Hepatocyte (in vitro differentiated cells): ENCODE measurements around the gene PAFAH1B1. TPM values are rescaled to one million over a fixed set of nuclear protein-coding genes. Genes with fewer than 3 reads are reported as not detected.

Experiments
- DNase-seq: peaks from one replicate; pipeline ENCODE4 v3.0.0-alpha.2; 2016; ENCODE audit warnings: low spot score
- H2AFZ ChIP-seq: fragments of 200-600 bp; sonication (generic); 2 replicates; pipeline ENCODE4 v1.6.0; 2016; ENCODE audit warnings: antibody characterized with exemption, mild to moderate bottlenecking
- H3K27ac ChIP-seq: fragments of 200-600 bp; sonication (generic); 2 replicates; pipeline ENCODE4 v1.5.1; 2016; ENCODE audit warnings: mild to moderate bottlenecking
- H3K27me3 ChIP-seq: fragments of 200-600 bp; sonication (generic); 2 replicates; pipeline ENCODE4 v1.6.1; 2016
- H3K36me3 ChIP-seq: fragments of 200-600 bp; sonication (generic); replicated peaks from 2 replicates; pipeline ENCODE4 v1.5.1; 2016; ENCODE audit warnings: low read depth; ENCODE audit not compliant: insufficient read depth
- H3K4me1 ChIP-seq: fragments of 200-600 bp; sonication (generic); 2 replicates; pipeline ENCODE4 v1.5.1; 2016; ENCODE audit warnings: mild to moderate bottlenecking, moderate library complexity; ENCODE audit not compliant: insufficient read depth
- H3K4me2 ChIP-seq: fragments of 200-600 bp; sonication (generic); 2 replicates; pipeline ENCODE4 v1.6.0; 2016
- H3K4me3 ChIP-seq: fragments of 200-600 bp; sonication (generic); 2 replicates; pipeline ENCODE4 v1.5.1; 2016; ENCODE audit warnings: mild to moderate bottlenecking
- H3K79me2 ChIP-seq: fragments of 200-600 bp; sonication (generic); 2 replicates; pipeline ENCODE4 v1.6.0; 2017; ENCODE audit warnings: mild to moderate bottlenecking
- H3K9me2 ChIP-seq: fragments of 200-600 bp; sonication (generic); replicated peaks from 2 replicates; pipeline ENCODE4 v1.6.0; 2017; ENCODE audit warnings: mild to moderate bottlenecking; ENCODE audit not compliant: insufficient read depth
- H3K9me3 ChIP-seq: fragments of 200-600 bp; sonication (generic); 2 replicates; pipeline ENCODE4 v1.5.1; 2016; ENCODE audit warnings: low read depth, mild to moderate bottlenecking
- H4K20me1 ChIP-seq: fragments of 200-600 bp; sonication (generic); 2 replicates; pipeline ENCODE4 v1.6.0; 2016; ENCODE audit warnings: mild to moderate bottlenecking; ENCODE audit not compliant: insufficient read depth, poor library complexity, severe bottlenecking
- CTCF ChIP-seq: fragments of 200-600 bp; sonication (generic); IDR thresholded peaks from 2 replicates; pipeline ENCODE4 v1.5.1; 2016; ENCODE audit warnings: antibody characterized with exemption, mild to moderate bottlenecking; ENCODE audit not compliant: poor library complexity
- EZH2 ChIP-seq: fragments of 200-600 bp; sonication (generic); IDR thresholded peaks from 2 replicates; pipeline ENCODE4 v1.6.1; 2016; ENCODE audit warnings: antibody characterized with exemption, mild to moderate bottlenecking, borderline replicate concordance
- EZH2phosphoT487 ChIP-seq: fragments of 200-600 bp; sonication (generic); IDR thresholded peaks from one replicate; pipeline ENCODE4 v1.6.1; 2018; ENCODE audit warnings: antibody characterized with exemption, mild to moderate bottlenecking, low read depth, moderate library complexity; ENCODE audit not compliant: unreplicated experiment, severe bottlenecking
- WGBS: methylation state at CpG from one replicate; pipeline ENCODE4 v1.1.6; 2016; ENCODE audit warnings: low lambda C conversion rate; ENCODE audit errors: missing lambda C conversion rate; 5-methylcytosine and 5-hydroxymethylcytosine counted together
- polyA plus RNA-seq: library from polyadenylated mRNA; unstranded; fragments of >200 nt; fragmentation: Nextera tagmentation; extraction: Ambion mirVana; gene quantifications from 2 replicates; pipeline ENCODE4 v1.2.1, GENCODE V29; 2016
- total RNA-seq: library from RNA; depleted of rRNA; stranded (reverse); fragments of >200 nt; gene quantifications from 2 replicates; pipeline ENCODE4 v1.2.3, GENCODE V29; 2014

PAFAH1B1 gene
- total and polyA plus RNA-seq, 2 experiments from 2014 or later = 37.5 to 91.8 TPM

GRCh38 chr17:2703181-2703580 lies 109.7 kb downstream of the PAFAH1B1 start:
- peaks cover 28% of the 10 kb centered on the region for H4K20me1 ChIP-seq
- no peak for DNase-seq

DNA sequence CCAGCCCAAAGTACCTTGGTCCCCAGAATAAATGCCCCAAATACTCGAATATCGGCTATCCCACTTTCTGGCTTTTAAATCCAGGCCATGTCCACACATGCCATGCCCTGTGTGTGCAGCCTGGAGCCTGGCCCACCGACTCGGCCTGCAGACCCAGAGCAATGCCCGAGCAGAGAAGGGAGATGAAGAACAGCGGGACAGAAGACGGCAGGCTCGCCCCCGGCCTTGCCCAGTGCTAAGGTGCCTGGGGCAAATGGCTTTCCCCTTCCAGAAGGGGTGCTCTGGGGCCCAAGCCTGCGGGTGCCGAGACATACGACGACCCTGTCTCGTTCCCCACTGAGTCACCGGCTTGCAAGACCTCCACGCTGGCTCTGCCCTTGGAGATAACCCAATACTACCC lies 110.2 kb downstream of the PAFAH1B1 start:
- 93% methylated on average over 16 of the region's 16 CpGs for WGBS
- H3K27me3 ChIP-seq = no peaks in the 10 kb centered on the region
- H4K20me1 ChIP-seq = peaks cover 33% of the 10 kb centered on the region
- H3K9me3 ChIP-seq = no peaks in the 10 kb centered on the region
- no peaks in the 10 kb centered on the region for H3K36me3 ChIP-seq
- peaks cover 15% of the 10 kb centered on the region for H3K4me1 ChIP-seq
- H3K79me2 ChIP-seq = peaks cover 38% of the 10 kb centered on the region
- no peak overlapping the region for H2AFZ ChIP-seq
- no peak overlapping the region for H3K4me3 ChIP-seq
- H3K27ac ChIP-seq = no peak overlapping the region
- no peaks in the 10 kb centered on the region for H3K9me2 ChIP-seq
- no peak for DNase-seq
- H3K4me2 ChIP-seq = no peak overlapping the region
- no peak for TF ChIP-seq CTCF
- TF ChIP-seq EZH2phosphoT487 = no peak
- no peak for TF ChIP-seq EZH2

More at GRCh38 chr17:2703181-2703580, 109.7 kb downstream of the PAFAH1B1 start:
- 97% methylated on average over 20 of the region's 20 CpGs for WGBS
- Histone ChIP-seq H3K9me2 (no peaks in the 10 kb centered on the region), H3K4me1 (peaks cover 12% of the 10 kb centered on the region), H3K9me3 (no peaks in the 10 kb centered on the region), H3K4me3 (no peak overlapping the region), H2AFZ (no peak overlapping the region), H3K27ac (no peak overlapping the region), H3K27me3 (no peaks in the 10 kb centered on the region), H3K36me3 (no peaks in the 10 kb centered on the region), H3K4me2 (no peak overlapping the region), H3K79me2 (peaks cover 34% of the 10 kb centered on the region)
- no peak for TF ChIP-seq CTCF
- TF ChIP-seq EZH2 = no peak
- no peak for TF ChIP-seq EZH2phosphoT487

- Histone ChIP-seq H3K9me3 (no peaks in the 10 kb centered on the region), H3K27ac (no peak overlapping the region), H3K27me3 (no peaks in the 10 kb centered on the region), H3K79me2 (peaks cover 45% of the 10 kb centered on the region), H3K9me2 (no peaks in the 10 kb centered on the region), H3K4me1 (peaks cover 20% of the 10 kb centered on the region), H3K36me3 (no peaks in the 10 kb centered on the region), H3K4me3 (no peak overlapping the region), H3K4me2 (no peak overlapping the region), H4K20me1 (peaks cover 38% of the 10 kb centered on the region), H2AFZ (no peak overlapping the region)
- no peak for DNase-seq
- WGBS = 93% methylated on average over 38 of the region's 38 CpGs
- TF ChIP-seq EZH2 = no peak
- no peak for TF ChIP-seq EZH2phosphoT487
- no peak for TF ChIP-seq CTCF
Measured at GRCh38 chr17:2704031-2704889, 110.8 kb downstream of the PAFAH1B1 start.
